Tibial artery (tissue), 4 donors: ENCODE results near the gene GAS6.

ENCODE experiments used
- DNase-seq, 2 donors: peaks; one replicate each; pipeline ENCODE4 v3.0.0-alpha.2; 2019
- H3K27ac ChIP-seq, 2 donors: fragments of 200-600 bp; sonication (generic) in 1 of 2; 1 replicate in 1 of 2; 2 replicates in 1 of 2; pipeline ENCODE4 v1.5.1; 2018 to 2019; ENCODE audit warnings: mild to moderate bottlenecking in 1 of 2
- H3K27me3 ChIP-seq, 2 donors: fragments of 200-600 bp; sonication (generic) in 1 of 2; one replicate each; pipeline versions ENCODE4 v1.5.1 to v1.6.0; 2016 to 2019
- H3K36me3 ChIP-seq, 3 donors: fragments of 200-600 bp; sonication (generic) in 2 of 3; one replicate each; pipeline ENCODE4 v1.5.1; 2016 to 2019; ENCODE audit warnings: mild to moderate bottlenecking in 2 of 3
- H3K4me1 ChIP-seq, 4 donors: fragments of 200-600 bp; sonication (generic) in 2 of 4; 1 replicate in 3 of 4; 2 replicates in 1 of 4; pipeline ENCODE4 v1.5.1; 2016 to 2019
- H3K4me3 ChIP-seq, 2 donors: fragments of 200-600 bp; sonication (generic) in 1 of 2; 1 replicate in 1 of 2; 2 replicates in 1 of 2; pipeline ENCODE4 v1.5.1; 2018 to 2019; ENCODE audit warnings: mild to moderate bottlenecking in 2 of 2
- H3K9me3 ChIP-seq, 3 donors: fragments of 200-600 bp; sonication (generic) in 1 of 3; one replicate each; pipeline ENCODE4 v1.5.1; 2016 to 2019
- intact Hi-C: fragments of 100-400 bp; cut with DNase I; formaldehyde crosslinking; loops from one replicate; pipeline ENCODE4 v1.15.0; 2023; ENCODE audit warnings: low total_unique reads
- TF ChIP-seq, protein P1 (sequence below), 2 experiments: fragments of 200-600 bp in 1 of 2; fragments of 450-650 bp in 1 of 2; IDR thresholded peaks; one replicate each; pipeline ENCODE4 v1.5.1; 2017 to 2019; ENCODE audit warnings: antibody characterized with exemption in 2 of 2, mild to moderate bottlenecking in 1 of 2, moderate library complexity in 1 of 2

The GAS6 gene

DNA sequence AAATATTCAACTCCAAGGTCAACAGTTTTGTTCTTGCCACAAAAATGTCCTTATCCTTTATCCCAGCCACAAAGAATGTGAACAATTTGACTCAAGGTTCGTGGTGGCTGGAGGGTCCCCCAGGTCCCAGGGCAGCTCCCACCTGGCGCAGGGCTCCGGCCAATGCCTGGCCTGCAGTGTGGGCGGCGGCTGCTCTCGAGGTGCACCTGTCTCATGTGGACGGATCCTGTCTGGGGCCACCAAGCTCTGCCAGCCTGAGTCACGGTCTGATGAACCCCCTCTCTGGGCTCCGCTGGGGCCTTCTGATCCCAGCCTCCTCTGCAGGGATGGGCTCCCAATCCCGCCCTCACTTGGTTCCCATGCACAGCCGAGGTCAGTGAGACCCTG is 49.4 kb downstream of the GAS6 start:
- Histone ChIP-seq H3K27ac (peak overlapping the region; percentile 15 to 44), H3K36me3 (no peaks in the 10 kb centered on the region), H3K4me3 (no peak overlapping the region), H3K9me3 (no peaks in the 10 kb centered on the region), H3K4me1 (peaks cover 0 to 48% (median 32%) of the 10 kb centered on the region in 4 donors), H3K27me3 (no peaks in the 10 kb centered on the region)
- intact Hi-C loops: no loop called here
- TF ChIP-seq, protein P1, sequence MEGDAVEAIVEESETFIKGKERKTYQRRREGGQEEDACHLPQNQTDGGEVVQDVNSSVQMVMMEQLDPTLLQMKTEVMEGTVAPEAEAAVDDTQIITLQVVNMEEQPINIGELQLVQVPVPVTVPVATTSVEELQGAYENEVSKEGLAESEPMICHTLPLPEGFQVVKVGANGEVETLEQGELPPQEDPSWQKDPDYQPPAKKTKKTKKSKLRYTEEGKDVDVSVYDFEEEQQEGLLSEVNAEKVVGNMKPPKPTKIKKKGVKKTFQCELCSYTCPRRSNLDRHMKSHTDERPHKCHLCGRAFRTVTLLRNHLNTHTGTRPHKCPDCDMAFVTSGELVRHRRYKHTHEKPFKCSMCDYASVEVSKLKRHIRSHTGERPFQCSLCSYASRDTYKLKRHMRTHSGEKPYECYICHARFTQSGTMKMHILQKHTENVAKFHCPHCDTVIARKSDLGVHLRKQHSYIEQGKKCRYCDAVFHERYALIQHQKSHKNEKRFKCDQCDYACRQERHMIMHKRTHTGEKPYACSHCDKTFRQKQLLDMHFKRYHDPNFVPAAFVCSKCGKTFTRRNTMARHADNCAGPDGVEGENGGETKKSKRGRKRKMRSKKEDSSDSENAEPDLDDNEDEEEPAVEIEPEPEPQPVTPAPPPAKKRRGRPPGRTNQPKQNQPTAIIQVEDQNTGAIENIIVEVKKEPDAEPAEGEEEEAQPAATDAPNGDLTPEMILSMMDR (IDR thresholded peaks at IDR 0.05): no peak
- no peak for DNase-seq

DNA sequence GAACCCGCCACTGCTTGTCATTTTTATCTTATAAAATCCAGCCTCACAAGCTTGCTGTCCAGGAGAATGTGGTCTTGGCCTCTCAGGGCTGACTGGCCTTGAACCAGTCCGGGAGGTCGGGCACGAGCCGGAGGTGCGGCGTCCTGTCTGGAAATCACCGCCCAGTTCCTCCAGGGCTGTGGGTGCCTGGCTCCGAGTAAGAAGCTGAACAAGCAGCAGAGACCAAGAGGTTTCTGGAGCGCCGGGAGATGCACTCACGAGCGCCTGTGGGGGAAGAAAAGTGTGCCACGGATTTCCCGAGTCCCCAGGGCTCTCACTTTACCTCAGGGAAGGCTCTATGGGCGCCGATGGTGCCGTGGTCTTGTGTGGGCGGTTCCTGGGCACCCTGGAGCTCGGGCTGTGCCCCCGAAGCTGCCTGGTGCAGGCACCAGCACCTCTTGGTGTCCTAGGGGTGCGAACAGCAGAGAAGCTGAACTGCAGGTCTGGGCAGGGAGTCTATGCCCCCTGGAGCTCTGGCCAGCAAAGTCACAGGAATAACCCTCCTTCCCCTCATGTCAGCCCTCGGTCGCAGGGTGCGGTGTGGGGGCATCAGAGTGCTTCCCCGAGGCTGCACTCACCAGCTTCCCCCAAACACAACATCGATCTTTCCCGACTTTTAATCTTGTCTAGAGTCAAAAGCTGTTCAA is 50.0 kb downstream of the GAS6 start:
- H3K4me1 ChIP-seq: peaks cover 0 to 48% (median 30%) of the 10 kb centered on the region in 4 donors
- no peak overlapping the region for H3K4me3 ChIP-seq
- peaks cover 0 to 2% (median 0%) of the 10 kb centered on the region in 3 donors for H3K9me3 ChIP-seq
- no peak for DNase-seq
- H3K27ac ChIP-seq: peak overlapping the region; percentile 44 to 47
- TF ChIP-seq, protein P1 (IDR thresholded peaks at IDR 0.05): no peak
- intact Hi-C loops: no loop called here
- no peaks in the 10 kb centered on the region for H3K27me3 ChIP-seq
- H3K36me3 ChIP-seq: no peaks in the 10 kb centered on the region

DNA sequence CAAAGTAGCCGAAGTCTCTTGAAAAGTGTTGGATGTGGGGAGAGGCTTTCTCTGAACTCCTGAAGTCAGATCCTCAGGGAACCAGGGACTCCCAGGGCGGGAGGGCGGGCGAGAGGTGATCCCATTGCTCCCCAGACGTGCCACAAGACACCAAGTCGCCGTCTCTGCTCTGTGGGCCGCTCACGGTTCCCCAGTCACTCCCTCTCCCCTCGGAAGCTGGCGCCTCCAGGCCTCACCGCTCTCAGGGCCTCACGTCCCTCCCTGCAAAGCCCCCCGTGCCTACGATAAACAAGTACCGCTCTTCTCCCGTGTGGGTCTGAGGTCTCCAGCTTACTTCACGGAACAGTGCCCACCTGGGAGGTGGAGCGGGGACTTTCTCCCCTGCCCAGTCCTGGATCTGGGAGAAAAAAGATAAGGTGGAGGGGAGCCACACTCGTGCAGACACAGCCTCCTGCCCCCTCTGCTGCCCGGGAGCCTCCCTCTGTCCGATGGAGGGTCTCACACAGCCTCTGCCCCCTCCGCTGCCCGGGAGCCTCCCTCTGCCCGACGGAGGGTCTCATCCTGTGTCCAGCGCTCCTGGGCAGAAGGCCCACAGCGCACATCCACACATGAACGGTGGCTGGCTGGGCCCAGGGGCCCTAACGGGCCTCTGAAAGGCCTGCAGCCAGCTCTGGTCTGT is 50.7 kb downstream of the GAS6 start:
- peak overlapping the region; percentile 44 to 47 for H3K27ac ChIP-seq
- DNase-seq: no peak
- intact Hi-C loops: no loop called here

DNA sequence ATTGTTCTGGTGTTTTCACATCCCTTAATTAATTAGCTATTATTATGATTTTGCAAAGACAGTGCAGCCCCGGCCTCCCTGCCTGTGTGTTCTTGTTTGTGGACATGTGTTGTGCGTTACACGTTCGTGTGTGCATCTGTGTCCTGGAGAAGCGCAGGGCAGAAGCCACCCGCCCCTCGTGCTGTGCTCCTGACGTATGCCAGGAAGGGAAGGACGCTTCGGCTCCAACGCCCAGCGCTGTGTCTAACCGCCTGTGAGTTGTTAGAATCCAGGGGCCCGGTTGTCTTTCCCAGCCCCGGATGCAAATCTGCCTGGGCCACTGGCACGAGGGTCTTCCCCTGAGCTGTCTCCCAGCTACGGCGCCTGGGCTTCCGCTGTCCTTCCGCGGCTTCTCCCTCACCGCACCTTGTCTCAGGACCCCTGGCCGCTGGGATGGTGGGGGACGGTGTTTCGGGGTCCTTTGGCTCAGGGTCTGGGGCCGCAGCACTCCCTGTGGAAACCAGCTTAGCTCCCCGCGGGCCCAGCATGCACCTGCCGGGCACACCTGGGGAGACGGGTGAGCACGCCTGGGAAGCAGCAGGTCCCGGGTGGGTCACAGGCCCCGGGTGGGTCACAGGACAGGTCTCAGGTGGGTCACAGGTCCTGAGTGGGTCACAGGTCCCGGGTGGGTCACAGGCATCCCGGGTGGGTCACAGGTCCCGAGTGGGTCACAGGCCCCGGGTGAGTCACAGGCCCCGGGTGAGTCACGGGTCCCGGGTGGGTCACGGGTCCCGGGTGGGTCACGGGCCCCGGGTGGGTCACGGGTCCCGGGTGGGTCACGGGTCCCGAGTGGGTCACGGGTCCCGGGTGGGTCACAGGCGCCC is 51.5 kb downstream of the GAS6 start:
- no peaks in the 10 kb centered on the region for H3K36me3 ChIP-seq
- H3K27ac ChIP-seq: no peak overlapping the region
- peaks cover 0 to 3% of the 10 kb centered on the region in 2 donors for H3K27me3 ChIP-seq
- H3K4me1 ChIP-seq: peaks cover 0 to 33% (median 18%) of the 10 kb centered on the region in 4 donors
- H3K9me3 ChIP-seq: peaks cover 0 to 10% (median 6%) of the 10 kb centered on the region in 3 donors
- intact Hi-C loops: no loop called here
- TF ChIP-seq, protein P1 (IDR thresholded peaks at IDR 0.05): no peak
- DNase-seq: no peak
- no peak overlapping the region for H3K4me3 ChIP-seq

More for the DNA sequence above, 50.7 kb downstream of the GAS6 start:
- Histone ChIP-seq H3K4me3 (no peak overlapping the region), H3K27me3 (no peaks in the 10 kb centered on the region), H3K36me3 (no peaks in the 10 kb centered on the region), H3K9me3 (peaks cover 0 to 9% (median 3%) of the 10 kb centered on the region in 3 donors), H3K4me1 (peaks cover 0 to 41% (median 25%) of the 10 kb centered on the region in 4 donors)
- TF ChIP-seq, protein P1 (IDR thresholded peaks at IDR 0.05): no peak

DNA sequence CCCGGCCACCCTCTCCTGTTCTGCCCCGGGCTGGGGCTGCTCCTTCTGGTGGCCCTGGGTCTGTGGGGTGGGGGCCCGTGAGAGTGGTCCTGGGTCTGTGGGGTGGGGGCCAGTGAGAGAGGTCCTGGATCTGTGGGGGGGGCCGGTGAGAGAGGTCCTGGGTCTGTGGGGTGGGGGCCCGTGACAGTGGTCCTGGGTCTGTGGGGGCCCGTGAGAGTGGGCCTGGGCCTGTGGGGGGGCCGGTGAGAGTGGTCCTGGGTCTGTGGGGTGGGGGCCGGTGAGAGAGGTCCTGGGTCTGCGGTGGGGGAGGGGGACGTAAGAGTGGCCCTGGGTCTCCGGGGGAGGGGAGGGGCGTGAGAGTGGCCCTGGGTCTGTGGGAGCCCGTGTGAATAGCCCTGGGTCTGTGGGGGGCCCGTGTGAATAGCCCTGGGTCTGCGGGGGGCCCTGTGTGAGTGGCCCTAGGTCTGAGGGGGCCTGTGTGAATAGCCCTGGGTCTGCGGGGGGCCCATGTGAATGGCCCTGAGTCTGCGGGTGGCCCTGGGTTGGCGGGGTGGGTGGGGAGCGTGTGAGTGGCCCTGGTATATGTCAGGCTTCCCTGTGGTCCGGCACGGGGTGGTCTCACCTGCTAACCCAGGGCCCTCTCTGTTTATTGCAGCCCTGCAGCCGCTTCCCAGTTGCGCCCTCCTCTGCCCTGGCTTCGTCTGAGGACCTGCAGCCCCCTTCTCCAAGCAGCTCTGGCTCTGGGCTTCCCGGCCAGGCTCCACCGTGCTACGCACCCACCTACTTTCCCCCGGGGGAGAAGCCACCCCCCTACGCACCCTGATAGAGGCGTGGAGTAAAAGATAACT is 52.6 kb downstream of the GAS6 start:
- Histone ChIP-seq H3K4me1 (peaks cover 0 to 22% (median 7%) of the 10 kb centered on the region in 4 donors), H3K27me3 (peaks cover 0 to 3% of the 10 kb centered on the region in 2 donors), H3K4me3 (no peak overlapping the region), H3K27ac (no peak overlapping the region), H3K36me3 (no peaks in the 10 kb centered on the region), H3K9me3 (peaks cover 0 to 10% (median 6%) of the 10 kb centered on the region in 3 donors)
- DNase-seq: no peak
- intact Hi-C loops: no loop called here
- TF ChIP-seq, protein P1 (IDR thresholded peaks at IDR 0.05): no peak
